GM12892 (cell line): ENCODE measurements around the gene DOCK10.

Experiments used
- POLR2A ChIP-seq: IDR thresholded peaks from 2 replicates; pipeline ENCODE4 v1.6.1; 2011; ENCODE audit warnings: low read depth, low read length, control low read depth
- POLR2AphosphoS5 ChIP-seq: IDR thresholded peaks from 2 replicates; pipeline ENCODE4 v1.6.1; 2011; ENCODE audit warnings: low read depth, low read length, control low read depth
- TAF1 ChIP-seq: IDR thresholded peaks from 2 replicates; pipeline ENCODE4 v1.6.1; 2011; ENCODE audit warnings: low read depth, mild to moderate bottlenecking, control low read depth, low read length, borderline replicate concordance

DNA sequence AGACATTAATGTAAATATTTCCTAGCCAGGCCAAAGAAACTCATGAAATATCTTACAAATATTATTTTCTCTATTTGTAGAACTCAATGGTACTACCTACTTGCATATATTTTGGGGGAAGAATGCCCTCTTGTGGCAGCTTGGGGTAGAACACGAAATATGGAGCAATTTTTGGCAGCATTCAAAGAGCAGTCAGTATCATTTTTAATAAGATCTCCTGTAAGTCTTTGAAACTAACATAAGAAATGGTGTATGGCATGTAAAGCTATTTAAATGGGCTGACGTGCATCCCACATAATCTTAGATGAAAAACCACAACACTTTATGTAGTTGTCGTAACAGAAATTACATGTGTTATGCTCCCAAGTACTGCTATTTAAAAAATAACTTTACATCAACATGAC, 263.8 kb downstream of the DOCK10 start:
- TF ChIP-seq POLR2AphosphoS5, result no peak
- TF ChIP-seq POLR2A, result no peak
- TF ChIP-seq TAF1, result no peak
